Right ventricle myocardium inferior (tissue), 1 donor: ENCODE results near the gene PPIL3. TPM values are rescaled to one million over a fixed set of nuclear protein-coding genes. Genes with fewer than 3 reads are reported as not detected.
A peak's percentile ranks its signal among the peaks of the same experiment; 100 is the strongest.
"Not testable (repeated sequence)": the region's sequence is repeated elsewhere in the genome, so short reads cannot be mapped to it uniquely, and the experiment has no call there.

Experiments used
- ATAC-seq: fragments of 200-7000 bp; cut with Tn5 transposase; one replicate; pipeline ENCODE4 v1.9.1; 2020; ENCODE audit warnings: mild to moderate bottlenecking, moderate library complexity
- DNase-seq: peaks from one replicate; pipeline ENCODE4 v3.0.0; 2021; ENCODE audit errors: missing footprints
- intact Hi-C: fragments of 100-400 bp; cut with DNase I; formaldehyde crosslinking; loops from one replicate; pipeline ENCODE4 v1.11.0; 2022
- long read RNA-seq: library from polyadenylated mRNA; unstranded; transcript quantifications from one replicate; pipeline ENCODE4 v2.0.0, GENCODE V29; 2021
- total RNA-seq: library from RNA; stranded (reverse); fragmentation: NEBNext Ultra II Directional; extraction: Animal tissue kit (Norgen Biotek cat#: 25700); gene quantifications from one replicate; pipeline ENCODE4 v1.2.1, GENCODE V29; 2021
- donor health status: DM: no; HTN: yes; CAD: no; lungs with severe emphysema.

PPIL3 gene
- total RNA-seq = 21.1 TPM
- long read RNA-seq, partial matches to known transcripts = 0 of 3 reads
- long read RNA-seq, other reads (novel, unspliced or antisense) = 2 of 3 reads

DNA sequence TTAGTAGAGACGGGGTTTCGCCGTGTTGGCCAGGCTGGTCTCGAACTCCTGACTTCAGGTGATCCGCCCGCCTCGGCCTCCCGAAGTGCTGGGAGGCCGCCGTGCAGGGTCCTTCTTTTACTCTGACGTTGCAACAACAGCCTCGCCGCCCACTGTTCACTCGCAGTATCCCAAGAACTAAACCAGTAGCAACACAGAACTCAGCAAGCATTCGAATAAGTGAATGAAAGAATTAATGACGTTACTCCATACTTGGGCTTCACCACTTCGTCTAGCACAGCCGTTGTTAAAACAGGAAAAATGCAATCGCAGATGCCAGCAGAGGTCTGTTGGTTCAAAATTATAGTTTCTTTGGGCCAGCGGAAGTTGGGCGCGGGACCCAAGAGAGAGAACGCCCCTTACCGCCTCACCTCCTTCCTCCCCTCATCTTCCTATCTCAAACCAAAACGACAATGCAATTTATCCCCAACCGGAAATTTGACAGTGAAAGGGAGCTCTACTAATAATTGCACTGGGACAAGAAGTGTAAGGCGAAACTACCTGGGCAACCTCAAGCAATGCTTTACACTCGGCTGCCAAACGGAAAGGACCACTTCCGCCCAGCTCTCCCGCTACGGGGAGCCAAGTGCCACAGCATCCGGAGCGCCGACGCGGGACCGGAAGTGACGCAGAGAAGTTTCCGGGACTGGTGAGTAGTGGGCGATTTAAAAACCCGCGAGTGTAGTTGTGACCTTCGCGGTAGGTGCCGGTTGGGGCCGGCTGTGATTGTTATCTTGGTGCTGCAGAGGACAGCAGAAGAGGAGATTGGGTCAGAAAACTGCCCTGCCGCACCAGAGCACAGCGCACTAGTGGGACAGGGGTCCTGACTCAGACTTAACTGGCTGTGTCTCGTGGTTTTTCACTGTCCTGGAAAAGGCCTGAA, at the start of gene PPIL3, which contains the start of gene NIF3L1:
TSS of gene PPIL3 (minus strand) at position 374 of the 922 bp plus-strand sequence. CDS start 1,462 bp downstream, outside the sequence.
TSS of gene NIF3L1 (plus strand) at position 668 of the 922 bp plus-strand sequence. CDS start 2,573 bp downstream, outside the sequence.
- intact Hi-C loops = loop anchor here (2.0 kb wide), 1 partner anchor 24 kb away; the partner anchor contains the start of gene CLK1
- DNase-seq = peak; percentile 98
- peak; percentile 97 for ATAC-seq

DNA sequence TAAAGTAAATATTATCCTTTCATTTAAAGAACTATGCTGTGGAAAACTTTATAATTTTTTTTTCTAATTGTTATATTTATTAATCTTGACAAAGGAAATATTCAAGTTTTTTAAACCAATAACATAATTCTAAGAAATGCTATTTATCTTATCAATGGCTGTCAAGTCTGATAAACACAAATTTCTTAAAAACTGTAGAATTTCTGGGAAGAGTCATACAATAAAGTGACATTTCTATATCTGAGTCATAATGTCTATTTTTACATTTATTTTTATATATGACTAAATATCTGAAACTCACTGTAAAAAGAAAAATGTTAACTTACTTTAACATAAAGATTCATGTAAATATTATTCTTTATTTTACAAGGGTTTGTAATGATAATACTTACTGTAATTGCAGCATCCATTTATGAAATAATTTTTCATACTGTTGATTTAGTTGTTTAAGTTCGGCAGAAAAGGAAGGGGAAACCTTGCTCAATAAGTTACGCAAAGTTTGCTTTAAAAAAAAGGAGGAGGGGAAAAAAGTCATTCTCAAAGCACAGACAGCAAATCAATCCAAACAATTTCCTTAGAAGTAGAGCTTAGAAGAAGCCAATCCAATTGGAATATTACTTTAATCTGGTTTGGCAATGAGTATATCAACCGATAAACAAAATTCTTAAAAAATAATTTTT, 42.2 kb upstream of the PPIL3 start:
- intact Hi-C loops = no loop called here
- no peak for ATAC-seq

DNA sequence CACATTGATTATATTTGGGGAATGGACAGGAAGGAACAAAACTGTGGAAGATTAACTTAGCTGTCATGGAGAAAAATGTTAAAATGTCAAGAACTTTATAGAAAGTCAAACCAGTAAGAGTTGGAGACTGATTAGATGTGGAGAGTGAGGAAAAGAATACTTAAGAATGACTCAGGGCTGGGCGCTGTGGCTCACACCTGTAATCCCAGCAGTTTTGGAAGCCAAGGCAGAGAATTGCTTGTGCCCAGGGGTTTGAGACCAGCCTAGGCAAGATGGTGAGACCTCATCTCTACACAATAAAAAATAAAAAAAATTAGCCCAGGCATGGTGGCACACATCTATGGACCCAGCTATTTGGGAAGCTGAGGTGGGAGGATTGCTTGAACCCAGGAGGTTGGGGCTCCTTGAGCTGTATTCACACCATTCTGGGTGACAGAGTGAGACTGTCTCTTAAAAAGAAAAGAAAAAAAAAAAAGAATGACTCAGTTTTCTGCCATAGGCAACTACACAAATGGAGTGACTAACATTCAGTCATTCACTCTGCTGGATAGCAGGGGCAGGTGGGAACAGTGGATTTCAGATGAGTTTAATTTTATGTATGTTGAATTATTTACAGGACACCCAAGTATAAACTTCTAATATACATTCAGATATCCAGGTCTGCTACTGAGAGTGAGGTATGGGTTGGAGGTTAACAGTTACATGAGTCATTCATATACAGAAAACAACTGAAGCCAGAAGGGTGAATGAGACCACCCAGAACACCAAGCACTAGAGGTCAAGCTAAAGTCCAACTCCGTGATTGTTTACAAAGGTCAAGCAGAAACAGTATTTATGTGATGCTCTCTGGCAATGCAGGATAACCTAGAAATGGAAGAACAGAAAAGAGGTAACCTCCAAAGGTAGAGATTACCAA, 40.7 kb upstream of the PPIL3 start:
- intact Hi-C loops = no loop called here
- DNase-seq (no peak), ATAC-seq (no peak)

More for the DNA sequence above, 42.2 kb upstream of the PPIL3 start:
- DNase-seq = no peak

DNA sequence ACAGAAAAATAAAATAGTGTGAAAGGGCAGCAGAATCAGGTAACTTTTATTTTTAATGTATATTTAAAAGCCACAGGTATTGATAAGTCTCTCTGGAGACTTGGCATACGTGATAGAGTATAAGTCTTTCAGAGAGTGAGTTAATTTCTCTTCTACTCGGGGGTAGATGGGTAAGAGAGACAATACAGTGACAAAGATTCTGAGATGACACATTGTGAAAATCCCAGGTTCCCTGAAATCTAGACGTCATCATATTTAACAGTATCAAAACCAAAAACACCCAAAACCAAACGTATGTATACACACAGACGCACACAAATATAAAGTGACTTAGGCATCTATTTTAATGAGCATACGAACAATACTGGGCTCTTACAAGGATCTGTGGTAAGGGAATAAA, 33.6 kb upstream of the PPIL3 start:
- DNase-seq = no peak
- intact Hi-C loops = no loop called here
- no peak for ATAC-seq

DNA sequence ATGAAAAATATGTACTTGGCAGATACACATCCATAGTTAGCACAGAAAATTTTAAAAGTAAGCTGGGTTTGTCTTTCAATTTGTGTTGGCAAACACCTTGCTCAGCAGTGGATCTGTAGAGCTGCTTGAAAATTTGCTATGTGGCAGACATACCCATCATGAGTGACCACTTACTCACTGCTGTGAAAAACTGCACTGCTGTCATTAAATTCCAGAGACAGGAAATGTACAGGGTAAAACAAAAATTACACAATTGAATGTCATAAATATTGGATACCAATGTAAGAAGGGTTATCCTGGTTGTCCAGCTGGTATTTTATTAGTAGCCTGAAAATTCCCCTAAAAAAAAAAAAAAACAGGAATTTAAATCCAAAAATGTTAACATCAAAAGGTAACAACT, 24.8 kb upstream of the PPIL3 start:
- intact Hi-C loops = no loop called here
- ATAC-seq (no peak), DNase-seq (no peak)

DNA sequence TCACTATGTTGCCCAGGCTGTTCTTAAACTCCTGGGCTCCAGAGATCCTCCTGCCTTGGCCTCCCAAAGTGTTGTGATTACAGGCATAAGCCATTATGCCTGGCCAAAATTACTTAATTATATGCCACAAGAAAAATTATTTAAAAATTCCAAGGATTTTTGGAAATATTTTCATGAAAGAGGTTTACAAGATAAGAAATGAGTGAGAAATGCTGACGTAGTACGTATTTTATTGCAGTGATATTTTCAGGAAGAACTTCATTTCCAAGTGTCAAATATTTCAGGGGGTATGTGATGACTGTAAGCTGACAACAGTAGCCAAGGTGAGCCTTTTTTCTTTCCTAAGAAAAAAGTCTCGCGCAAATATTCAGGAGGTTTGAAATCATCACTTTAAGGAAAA, 21.1 kb upstream of the PPIL3 start:
- intact Hi-C loops = no loop called here
- no peak for ATAC-seq
- no peak for DNase-seq

DNA sequence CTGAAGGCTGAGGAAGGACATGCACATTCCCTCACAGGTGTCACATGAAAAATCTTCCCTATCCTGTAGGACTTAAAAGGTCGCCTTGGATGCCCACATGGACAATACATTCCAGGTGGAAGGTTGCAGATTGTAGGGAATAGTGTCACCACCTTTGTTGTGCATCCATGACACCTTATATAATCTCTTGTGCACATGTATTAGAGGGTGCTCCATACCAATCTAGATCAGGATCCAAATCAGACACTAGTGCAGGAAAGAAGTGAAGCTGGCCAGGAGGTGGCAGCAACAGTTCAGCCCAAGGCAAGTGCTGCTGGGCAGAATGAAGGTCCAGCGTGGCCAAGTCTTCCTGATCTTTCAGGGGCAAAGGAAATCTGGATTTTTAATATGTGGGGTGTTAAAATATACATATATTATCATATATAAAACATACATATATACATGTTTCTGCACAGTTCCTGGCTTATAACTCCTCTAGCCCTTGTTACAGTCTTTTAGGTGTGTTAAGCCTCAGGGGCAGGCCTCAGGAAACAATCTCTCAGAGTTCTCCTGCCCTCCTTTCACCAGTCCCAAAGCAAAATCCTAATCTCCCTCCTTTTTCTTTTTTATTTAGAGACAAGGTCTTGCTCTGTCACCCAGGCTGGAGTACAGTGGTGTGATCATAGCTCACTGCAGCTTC, 16.9 kb upstream of the PPIL3 start:
- DNase-seq (peak; percentile 77), ATAC-seq (peak; percentile 72)
- intact Hi-C loops = loop anchor here (1.0 to 2.0 kb wide), 2 partner anchors 164 to 271 kb away; no protein-coding TSS in a partner anchor

DNA sequence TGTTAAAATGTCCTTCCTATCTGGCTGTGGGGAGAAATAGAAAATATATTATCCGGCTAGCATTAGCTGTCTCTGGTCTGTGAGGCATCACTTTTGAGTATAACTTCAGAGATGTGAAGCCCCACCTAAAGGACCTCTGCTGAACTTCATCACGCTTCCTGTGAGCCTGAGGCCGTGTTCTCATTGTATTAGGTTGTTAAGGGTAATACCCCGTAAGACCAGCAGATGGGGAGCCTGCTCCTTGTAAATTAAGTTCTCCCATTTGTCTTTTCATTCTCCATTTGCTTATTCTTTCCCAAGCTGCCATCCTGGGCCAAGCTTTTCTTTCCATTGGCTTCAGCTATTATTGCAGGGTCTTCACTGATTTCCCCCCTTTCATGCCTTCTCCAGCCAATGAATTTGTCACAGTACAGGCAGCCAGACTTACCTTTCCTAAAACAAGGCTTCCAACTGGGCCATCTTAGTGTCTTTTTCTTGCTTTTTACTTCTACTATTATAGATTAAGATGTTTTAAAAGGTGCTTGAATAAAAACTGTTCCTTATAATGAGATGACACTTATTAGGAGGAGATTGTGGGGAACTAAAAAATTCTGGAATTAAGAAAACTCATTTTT, 12.7 kb upstream of the PPIL3 start:
- intact Hi-C loops = no loop called here
- peak; percentile 78 for ATAC-seq
- DNase-seq = no peak

DNA sequence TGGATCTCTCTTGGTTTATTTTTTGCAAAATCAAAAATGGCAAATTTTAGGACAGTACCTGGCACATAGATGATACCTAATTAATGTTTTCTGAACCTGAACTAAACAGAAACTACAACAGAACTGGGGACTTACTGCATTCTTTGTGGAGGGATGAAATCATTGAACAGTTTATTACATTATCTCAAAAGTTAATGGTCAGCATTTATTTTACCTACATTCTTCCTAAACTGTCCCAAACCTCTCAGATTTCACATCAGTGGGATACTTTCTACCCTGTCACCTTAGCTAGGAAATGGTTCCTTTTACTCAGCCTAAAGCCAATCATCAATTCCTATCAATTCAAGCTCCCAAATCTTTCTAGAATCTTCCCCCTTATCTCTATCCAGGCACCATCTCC, 10.6 kb upstream of the PPIL3 start:
- DNase-seq = no peak
- intact Hi-C loops = no loop called here
- ATAC-seq = no peak

DNA sequence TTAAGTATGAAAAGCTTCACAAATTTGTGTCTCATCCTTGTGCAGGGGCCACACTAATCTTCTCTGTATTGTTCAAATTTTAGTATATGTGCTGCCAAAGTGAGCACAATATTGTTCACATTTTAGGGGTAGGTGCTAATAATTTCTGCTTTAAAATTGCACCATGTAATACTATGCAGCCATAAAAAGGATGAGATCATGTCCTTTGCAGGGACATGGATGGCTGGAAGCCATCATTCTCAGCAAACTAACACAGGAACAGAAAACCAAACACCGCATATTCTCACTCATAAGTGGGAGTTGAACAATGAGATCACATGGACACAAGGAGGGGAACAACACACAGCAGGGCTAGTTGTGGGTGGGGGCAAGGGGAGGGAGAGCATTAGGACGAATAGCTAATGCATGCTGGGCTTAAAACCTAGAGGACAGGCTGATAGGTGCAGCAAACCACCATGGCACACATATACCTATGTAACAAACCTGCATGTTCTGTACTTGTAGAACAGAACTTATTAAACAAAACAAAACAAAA, 7.1 kb downstream of the PPIL3 start:
- DNase-seq, ATAC-seq, intact Hi-C loops: not testable (repeated sequence)

DNA sequence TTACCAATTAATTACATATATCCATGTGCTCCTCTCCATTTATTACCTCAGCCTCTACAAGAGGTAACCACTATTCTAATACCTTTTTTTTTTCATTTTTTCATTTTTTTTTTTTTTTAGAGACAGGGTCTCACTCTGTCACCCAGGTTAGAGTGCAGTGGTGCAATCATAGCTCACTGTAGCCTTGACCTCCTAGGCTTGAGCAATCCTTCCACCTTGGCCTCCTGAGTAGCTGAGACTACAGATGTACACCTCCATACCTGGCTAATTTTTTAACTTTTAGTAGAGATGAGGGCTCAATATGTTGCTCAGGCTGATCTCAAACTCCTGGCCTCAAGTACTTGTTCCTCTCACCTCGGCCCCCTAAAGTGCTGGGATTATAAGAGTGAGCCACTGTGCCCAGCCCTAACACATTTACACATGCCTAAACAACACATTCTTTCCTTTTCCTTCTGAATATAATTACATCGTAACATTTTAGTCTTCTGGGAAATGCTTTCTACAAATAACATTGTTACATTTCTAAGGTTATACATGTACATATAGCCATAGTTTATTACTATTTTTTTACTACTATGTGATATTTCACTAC, 10.5 kb downstream of the PPIL3 start:
- intact Hi-C loops = no loop called here
- ATAC-seq = no peak
- DNase-seq = no peak

DNA sequence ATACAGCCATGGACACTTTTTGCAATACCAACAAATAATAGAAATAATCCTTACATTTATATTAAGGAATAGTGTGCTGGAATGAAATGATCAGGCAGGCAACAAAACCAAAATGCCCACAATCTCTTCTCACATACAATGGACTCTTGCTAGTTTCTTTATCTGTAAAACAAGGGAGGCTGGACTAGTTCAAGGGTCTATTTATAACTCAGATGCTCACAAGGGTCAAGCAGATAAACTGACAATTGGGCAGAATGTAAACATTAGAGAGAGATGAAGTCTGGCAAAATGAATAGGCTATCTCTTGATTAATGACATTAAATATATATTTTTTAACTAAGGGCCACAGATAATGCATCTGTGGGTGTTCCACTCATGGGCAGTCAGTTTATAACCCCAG, 11.4 kb downstream of the PPIL3 start:
- intact Hi-C loops = no loop called here
- peak; percentile 70 for ATAC-seq

DNA sequence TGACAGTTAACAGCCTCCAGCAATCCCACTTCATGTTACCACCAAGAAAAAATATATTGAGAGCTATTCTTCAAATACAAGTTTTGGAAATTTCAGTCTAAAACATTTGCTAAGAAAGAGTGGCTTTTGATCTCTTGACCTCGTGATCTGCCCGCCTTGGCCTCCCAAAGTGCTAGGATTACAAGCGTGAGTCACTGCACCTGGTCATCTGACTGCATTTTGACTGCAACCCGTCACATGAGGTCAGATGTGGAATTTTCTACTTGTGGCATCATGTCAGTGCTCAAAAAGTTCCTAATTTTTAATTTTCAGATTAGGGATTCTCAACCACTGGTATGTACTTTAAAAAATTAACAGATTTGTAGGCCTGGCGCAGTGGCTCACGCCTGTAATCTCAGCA, 15.3 kb downstream of the PPIL3 start:
- ATAC-seq = no peak
- intact Hi-C loops = no loop called here
- DNase-seq = no peak

More for the DNA sequence above, 11.4 kb downstream of the PPIL3 start:
- DNase-seq = no peak

DNA sequence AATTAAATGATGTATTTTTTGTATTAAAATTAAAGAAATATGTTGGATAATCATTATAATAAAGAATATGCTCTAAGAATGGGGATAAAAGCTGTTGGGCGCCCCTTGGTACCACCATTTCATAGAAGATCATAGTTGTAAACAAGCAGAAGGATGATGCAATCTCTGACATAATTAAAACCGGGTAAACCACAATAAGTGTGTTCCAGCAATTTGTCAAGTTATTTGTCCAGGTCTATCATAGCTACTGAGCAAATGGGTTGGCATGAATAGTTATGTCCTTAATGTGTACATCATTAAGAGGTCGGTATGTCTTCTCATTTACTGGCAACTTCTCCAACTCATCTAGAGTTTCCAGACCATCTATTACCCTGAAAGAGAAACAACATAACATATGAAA, 17.7 kb downstream of the PPIL3 start:
- intact Hi-C loops = no loop called here
- no peak for DNase-seq

DNA sequence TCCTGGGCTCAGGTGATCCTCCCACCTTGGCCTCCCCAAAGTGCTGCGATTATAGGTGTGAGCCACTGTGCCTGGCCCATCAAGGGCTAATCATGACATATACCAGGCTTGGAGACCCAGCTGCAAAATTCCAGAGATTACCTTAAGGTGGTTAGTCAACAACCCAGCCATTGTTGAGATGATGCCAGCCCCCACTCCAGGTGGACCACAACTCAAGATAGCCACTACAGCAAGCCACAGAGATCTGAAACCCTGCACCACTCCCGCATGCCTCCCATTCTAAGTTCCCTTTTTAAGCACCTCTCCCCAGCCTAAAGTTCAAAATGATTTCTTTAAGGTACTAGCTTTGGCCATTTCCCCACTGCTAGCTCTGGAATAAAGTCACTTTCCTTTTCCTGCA, 19.9 kb downstream of the PPIL3 start:
- intact Hi-C loops = no loop called here
- no peak for ATAC-seq
- no peak for DNase-seq

More for the DNA sequence above, 17.7 kb downstream of the PPIL3 start:
- ATAC-seq = no peak

DNA sequence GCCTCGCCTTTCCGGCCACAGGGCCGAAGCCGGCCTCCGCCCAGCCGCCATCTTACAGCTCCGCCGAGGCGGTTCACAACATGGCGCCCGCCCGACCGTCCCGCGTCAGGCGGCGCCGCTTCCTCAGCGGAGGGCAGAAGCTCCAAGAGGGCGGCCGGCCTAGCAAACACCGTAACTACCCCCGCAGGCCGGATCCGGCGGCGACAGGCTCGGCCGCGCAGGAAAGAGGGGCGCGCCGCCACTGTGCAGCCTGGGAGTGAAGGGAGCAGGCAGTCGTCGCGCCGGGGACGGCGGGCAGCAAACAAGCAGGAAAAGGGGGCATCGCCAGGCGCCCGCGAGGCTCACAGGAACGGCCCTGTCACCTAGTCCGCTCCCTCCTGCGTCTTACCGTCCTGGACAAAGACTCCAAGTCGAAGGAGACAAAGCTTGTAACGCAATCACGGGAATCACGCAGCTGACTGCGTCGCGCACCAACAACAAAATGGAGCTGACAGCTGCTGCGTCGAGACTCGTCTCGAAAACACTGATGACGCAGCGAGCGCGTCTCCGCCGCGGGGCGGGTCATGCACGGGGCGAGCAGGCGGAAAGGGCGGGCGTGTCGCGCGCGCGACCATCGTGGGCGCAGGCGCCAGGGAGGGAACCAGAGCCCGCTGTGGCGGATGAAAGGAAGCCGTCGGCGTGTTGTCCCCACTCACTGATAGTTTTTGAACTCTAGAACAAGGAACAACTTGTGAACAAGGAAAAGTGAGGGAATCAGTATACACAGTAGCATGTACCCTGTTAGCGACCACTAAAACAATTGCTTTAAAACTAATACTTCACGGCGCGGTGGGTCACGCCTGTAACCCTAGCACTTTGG, 24.5 kb downstream of the PPIL3 start, which contains the start of gene CLK1:
TSS of gene CLK1 (minus strand) at position 483 of the 859 bp plus-strand sequence. CDS start 2,796 bp downstream, outside the sequence.
- DNase-seq (peak; percentile 99), ATAC-seq (peak; percentile 96)
- intact Hi-C loops = loop anchor here (2.0 to 5.0 kb wide), 3 partner anchors 24 to 152 kb away; partner anchors contain the start of genes BZW1, NIF3L1 and PPIL3
